Measurements from ENCODE around the gene PPEF1.

DNA sequence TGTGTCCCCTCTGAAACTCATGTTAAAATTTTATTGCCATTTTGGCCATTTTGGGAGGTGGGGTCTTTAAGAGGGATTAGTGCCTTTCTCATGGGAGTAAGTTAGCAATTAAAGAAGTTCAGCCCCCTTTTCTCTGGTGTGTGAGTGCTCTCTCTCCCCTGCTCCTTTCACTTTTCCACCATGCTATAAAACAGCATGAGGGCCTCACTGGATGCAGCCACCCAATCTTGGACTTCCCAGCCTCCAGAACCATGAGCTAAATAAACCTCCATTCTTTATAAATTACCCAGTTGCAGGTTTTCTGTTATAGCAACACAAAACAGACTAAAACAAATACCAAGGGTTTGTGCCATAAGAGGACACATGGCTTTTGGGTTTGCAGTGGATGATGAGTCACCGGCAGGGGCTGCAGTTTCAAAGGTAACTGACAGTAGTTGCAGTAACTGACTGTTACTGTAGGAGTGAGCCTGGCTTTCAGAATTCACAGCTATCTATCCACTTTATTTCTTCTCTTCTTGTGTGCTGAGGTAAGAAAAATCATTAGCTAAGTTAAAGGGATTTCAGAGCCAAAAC, 121.5 kb downstream of the PPEF1 start:
- TF ChIP-seq, protein P1, sequence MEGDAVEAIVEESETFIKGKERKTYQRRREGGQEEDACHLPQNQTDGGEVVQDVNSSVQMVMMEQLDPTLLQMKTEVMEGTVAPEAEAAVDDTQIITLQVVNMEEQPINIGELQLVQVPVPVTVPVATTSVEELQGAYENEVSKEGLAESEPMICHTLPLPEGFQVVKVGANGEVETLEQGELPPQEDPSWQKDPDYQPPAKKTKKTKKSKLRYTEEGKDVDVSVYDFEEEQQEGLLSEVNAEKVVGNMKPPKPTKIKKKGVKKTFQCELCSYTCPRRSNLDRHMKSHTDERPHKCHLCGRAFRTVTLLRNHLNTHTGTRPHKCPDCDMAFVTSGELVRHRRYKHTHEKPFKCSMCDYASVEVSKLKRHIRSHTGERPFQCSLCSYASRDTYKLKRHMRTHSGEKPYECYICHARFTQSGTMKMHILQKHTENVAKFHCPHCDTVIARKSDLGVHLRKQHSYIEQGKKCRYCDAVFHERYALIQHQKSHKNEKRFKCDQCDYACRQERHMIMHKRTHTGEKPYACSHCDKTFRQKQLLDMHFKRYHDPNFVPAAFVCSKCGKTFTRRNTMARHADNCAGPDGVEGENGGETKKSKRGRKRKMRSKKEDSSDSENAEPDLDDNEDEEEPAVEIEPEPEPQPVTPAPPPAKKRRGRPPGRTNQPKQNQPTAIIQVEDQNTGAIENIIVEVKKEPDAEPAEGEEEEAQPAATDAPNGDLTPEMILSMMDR (IDR thresholded peaks at IDR 0.05), result no peak
- TF ChIP-seq POLR2A (IDR thresholded peaks at IDR 0.05) (no peak), POLR2AphosphoS5 (IDR thresholded peaks at IDR 0.05) (no peak), EP300 (IDR thresholded peaks at IDR 0.05; ENCODE audit: low read depth) (no peak)
